Spleen (tissue), 11 donors: ENCODE results near the gene KLF16. TPM values are rescaled to one million over a fixed set of nuclear protein-coding genes. Genes with fewer than 3 reads are reported as not detected.
A peak's percentile ranks its signal among the peaks of the same experiment; 100 is the strongest.

Source experiments
- DNase-seq: peaks from one replicate; pipeline ENCODE4 v3.0.0-alpha.2; 2020
- H3K27ac ChIP-seq, 8 donors: fragments of 200-600 bp; sonication (generic) in 7 of 8; 1 replicate in 4 of 8; 2 replicates in 4 of 8; pipeline versions ENCODE4 v1.5.0 to v1.8.0; 2016 to 2021; ENCODE audit warnings: inconsistent platforms in 4 of 8, mild to moderate bottlenecking in 4 of 8, moderate library complexity in 1 of 8
- H3K27me3 ChIP-seq, 7 donors: fragments of 200-600 bp; sonication (generic) in 6 of 7; replicated peaks in 1 of 7; 1 replicate in 4 of 7; 2 replicates in 3 of 7; pipeline versions ENCODE4 v1.5.0 to v1.8.0; 2016 to 2021; ENCODE audit warnings: inconsistent platforms in 3 of 7, mild to moderate bottlenecking in 1 of 7
- H3K36me3 ChIP-seq, 6 donors: fragments of 200-600 bp; sonication (generic) in 5 of 6; 1 replicate in 4 of 6; 2 replicates in 2 of 6; pipeline versions ENCODE4 v1.5.0 to v1.8.0; 2016 to 2021; ENCODE audit warnings: inconsistent platforms in 2 of 6
- H3K4me1 ChIP-seq, 6 donors: fragments of 200-600 bp; sonication (generic) in 5 of 6; 1 replicate in 3 of 6; 2 replicates in 3 of 6; pipeline versions ENCODE4 v1.5.0 to v1.8.0; 2016 to 2021; ENCODE audit warnings: inconsistent platforms in 3 of 6
- H3K4me3 ChIP-seq, 8 donors: fragments of 200-600 bp; sonication (generic) in 7 of 8; 1 replicate in 4 of 8; 2 replicates in 4 of 8; pipeline versions ENCODE4 v1.5.0 to v1.8.0; 2016 to 2021; ENCODE audit warnings: inconsistent platforms in 4 of 8, mild to moderate bottlenecking in 4 of 8, moderate library complexity in 2 of 8
- H3K9me3 ChIP-seq, 8 donors: fragments of 200-600 bp; sonication (generic) in 7 of 8; 1 replicate in 4 of 8; 2 replicates in 4 of 8; pipeline versions ENCODE4 v1.5.0 to v1.8.0; 2016 to 2021; ENCODE audit warnings: inconsistent platforms in 4 of 8
- CTCF ChIP-seq, 11 experiments: fragments of 200-600 bp in 7 of 11; fragments of 450-650 bp in 4 of 11; sonication (generic) in 4 of 11; IDR thresholded peaks in 8 of 11; conservative IDR thresholded peaks in 3 of 11; 1 replicate in 7 of 11; 2 replicates in 4 of 11; pipeline versions ENCODE4 v1.4.0 to v1.8.0; 2016 to 2021; ENCODE audit warnings: antibody characterized with exemption in 11 of 11, inconsistent platforms in 4 of 11, mild to moderate bottlenecking in 1 of 11
- POLR2A ChIP-seq, 3 donors: fragments of 450-650 bp; IDR thresholded peaks; one replicate each; pipeline ENCODE4 v1.5.1; 2017; ENCODE audit warnings: antibody characterized with exemption in 3 of 3, mild to moderate bottlenecking in 1 of 3
- POLR2AphosphoS5 ChIP-seq, 3 donors: sonication (generic); formaldehyde crosslinking; IDR thresholded peaks; one replicate each; pipeline ENCODE4 v1.5.1; 2017; ENCODE audit warnings: antibody characterized with exemption in 3 of 3
- WGBS, 5 donors: extraction: QIAGEN DNeasy Blood & Tissue Kit in 3 of 5; methylation state at CpG; one replicate each; pipeline versions ENCODE4 v1.1.5 to v1.1.7; 2013 to 2018; 5-methylcytosine and 5-hydroxymethylcytosine counted together
- intact Hi-C: fragments of 100-400 bp; cut with DNase I; formaldehyde crosslinking; loops from one replicate; pipeline ENCODE4 v1.15.0; 2023; ENCODE audit warnings: low total_unique reads
- polyA plus RNA-seq, 3 donors: library from polyadenylated mRNA; stranded (reverse); fragments of 200-250 nt; gene quantifications; one replicate each; pipeline ENCODE4 v1.2.1, GENCODE V29; 2013
- total RNA-seq, 7 donors: library from RNA; depleted of rRNA in 3 of 7; stranded (reverse); fragments of >200 nt in 3 of 7; fragmentation: NEBNext Ultra II Directional in 4 of 7; extraction: Animal tissue kit (Norgen Biotek cat#: 25700) in 4 of 7; gene quantifications; one replicate each; pipeline versions ENCODE4 v1.1.0 to v1.2.1, GENCODE V29; 2016 to 2021
- donor health status: healthy with polysubstance abuse.
- donor health status: DM: no; HTN: no; CAD: no; lungs with moderate emphysema.
- donor health status: DM: no; HTN: no; CAD: no.
- donor health status: Bipolar disorder and iron deficiency.
- donor health status: healthy.
- donor health status: DM: no; HTN: no; CAD: no.
- donor health status: DM: yes; HTN: yes; CAD: no.

Gene KLF16
- total and polyA plus RNA-seq, 10 donors = 7.1 to 39.0 (median 18.4) TPM

GRCh38 chr19:1819341-1820255, 43.8 kb downstream of the KLF16 start:
- H3K27me3 ChIP-seq = no peaks in the 10 kb centered on the region
- intact Hi-C loops = no loop called here
- peak in 1 of 3 donors; percentile 42 for TF ChIP-seq POLR2AphosphoS5 (IDR thresholded peaks at IDR 0.05)
- TF ChIP-seq POLR2A (IDR thresholded peaks at IDR 0.05) = no peak

GRCh38 chr19:1818549-1819195, 44.7 kb downstream of the KLF16 start:
- TF ChIP-seq POLR2AphosphoS5 (IDR thresholded peaks at IDR 0.05) (peak in 1 of 3 donors; percentile 9), CTCF (IDR thresholded peaks at IDR 0.05 in 8 of 11, conservative IDR thresholded peaks at IDR 0.05 in 3 of 11) (no peak)
- H3K9me3 ChIP-seq = no peaks in the 10 kb centered on the region
- 88 to 94% (median 91%) methylated on average over 15 to 33 of the region's 33 CpGs for WGBS, 5 donors
- no peaks in the 10 kb centered on the region for H3K27me3 ChIP-seq
- H3K4me1 ChIP-seq = peaks cover under 1 to 39% (median 18%) of the 10 kb centered on the region in 6 donors
- DNase-seq = peak; percentile 74
- H3K4me3 ChIP-seq = no peak overlapping the region
- no peak overlapping the region for H3K27ac ChIP-seq
- intact Hi-C loops = no loop called here
- H3K36me3 ChIP-seq = peaks cover 10 to 97% (median 92%) of the 10 kb centered on the region in 6 donors

More at GRCh38 chr19:1819341-1820255, 43.8 kb downstream of the KLF16 start:
- WGBS, 5 donors = 86 to 94% (median 92%) methylated on average over 22 to 43 of the region's 43 CpGs
- peaks cover 10 to 100% (median 99%) of the 10 kb centered on the region in 6 donors for H3K36me3 ChIP-seq
- peak; percentile 63 for DNase-seq
- no peaks in the 10 kb centered on the region for H3K9me3 ChIP-seq
- no peak overlapping the region for H3K4me3 ChIP-seq
- H3K4me1 ChIP-seq = peaks cover 0 to 39% (median 16%) of the 10 kb centered on the region in 6 donors
- no peak overlapping the region for H3K27ac ChIP-seq

GRCh38 chr19:1817553-1818179, 45.7 kb downstream of the KLF16 start:
- TF ChIP-seq POLR2A (IDR thresholded peaks at IDR 0.05) (no peak), CTCF (IDR thresholded peaks at IDR 0.05 in 8 of 11, conservative IDR thresholded peaks at IDR 0.05 in 3 of 11) (no peak), POLR2AphosphoS5 (IDR thresholded peaks at IDR 0.05) (no peak)
- intact Hi-C loops = no loop called here

GRCh38 chr19:1816530-1817298, 46.7 kb downstream of the KLF16 start:
- no peak for TF ChIP-seq POLR2A (IDR thresholded peaks at IDR 0.05)
- no peak for TF ChIP-seq CTCF (IDR thresholded peaks at IDR 0.05 in 8 of 11, conservative IDR thresholded peaks at IDR 0.05 in 3 of 11)
- TF ChIP-seq POLR2AphosphoS5 (IDR thresholded peaks at IDR 0.05) = peak in 1 of 3 donors; percentile 8
- H3K27me3 ChIP-seq = no peaks in the 10 kb centered on the region
- no peak overlapping the region for H3K27ac ChIP-seq
- 89 to 93% (median 91%) methylated on average over 20 to 36 of the region's 36 CpGs for WGBS, 5 donors
- peaks cover 8 to 77% (median 72%) of the 10 kb centered on the region in 6 donors for H3K36me3 ChIP-seq
- no peaks in the 10 kb centered on the region for H3K9me3 ChIP-seq
- intact Hi-C loops = no loop called here
- DNase-seq = peak; percentile 64
- H3K4me1 ChIP-seq = peaks cover 10 to 40% (median 26%) of the 10 kb centered on the region in 6 donors
- H3K4me3 ChIP-seq = no peak overlapping the region

More at GRCh38 chr19:1817553-1818179, 45.7 kb downstream of the KLF16 start:
- Histone ChIP-seq H3K4me1 (peaks cover 10 to 39% (median 22%) of the 10 kb centered on the region in 6 donors), H3K4me3 (no peak overlapping the region), H3K27ac (no peak overlapping the region), H3K9me3 (no peaks in the 10 kb centered on the region), H3K27me3 (no peaks in the 10 kb centered on the region), H3K36me3 (peaks cover 8 to 87% (median 82%) of the 10 kb centered on the region in 6 donors)
- WGBS, 5 donors = 90 to 97% (median 93%) methylated on average over 14 to 25 of the region's 25 CpGs
- peak; percentile 69 for DNase-seq
